Hepatocyte (in vitro differentiated cells): ENCODE data around the gene SLC2A8. TPM values are rescaled to one million over a fixed set of nuclear protein-coding genes. Genes with fewer than 3 reads are reported as not detected.

Source experiments
- DNase-seq: peaks from one replicate; pipeline ENCODE4 v3.0.0-alpha.2; 2016; ENCODE audit warnings: low spot score
- H2AFZ ChIP-seq: fragments of 200-600 bp; sonication (generic); 2 replicates; pipeline ENCODE4 v1.6.0; 2016; ENCODE audit warnings: antibody characterized with exemption, mild to moderate bottlenecking
- H3K27ac ChIP-seq: fragments of 200-600 bp; sonication (generic); 2 replicates; pipeline ENCODE4 v1.5.1; 2016; ENCODE audit warnings: mild to moderate bottlenecking
- H3K27me3 ChIP-seq: fragments of 200-600 bp; sonication (generic); 2 replicates; pipeline ENCODE4 v1.6.1; 2016
- H3K36me3 ChIP-seq: fragments of 200-600 bp; sonication (generic); replicated peaks from 2 replicates; pipeline ENCODE4 v1.5.1; 2016; ENCODE audit warnings: low read depth; ENCODE audit not compliant: insufficient read depth
- H3K4me1 ChIP-seq: fragments of 200-600 bp; sonication (generic); 2 replicates; pipeline ENCODE4 v1.5.1; 2016; ENCODE audit warnings: mild to moderate bottlenecking, moderate library complexity; ENCODE audit not compliant: insufficient read depth
- H3K4me2 ChIP-seq: fragments of 200-600 bp; sonication (generic); 2 replicates; pipeline ENCODE4 v1.6.0; 2016
- H3K4me3 ChIP-seq: fragments of 200-600 bp; sonication (generic); 2 replicates; pipeline ENCODE4 v1.5.1; 2016; ENCODE audit warnings: mild to moderate bottlenecking
- H3K79me2 ChIP-seq: fragments of 200-600 bp; sonication (generic); 2 replicates; pipeline ENCODE4 v1.6.0; 2017; ENCODE audit warnings: mild to moderate bottlenecking
- H3K9me2 ChIP-seq: fragments of 200-600 bp; sonication (generic); replicated peaks from 2 replicates; pipeline ENCODE4 v1.6.0; 2017; ENCODE audit warnings: mild to moderate bottlenecking; ENCODE audit not compliant: insufficient read depth
- H3K9me3 ChIP-seq: fragments of 200-600 bp; sonication (generic); 2 replicates; pipeline ENCODE4 v1.5.1; 2016; ENCODE audit warnings: low read depth, mild to moderate bottlenecking
- H4K20me1 ChIP-seq: fragments of 200-600 bp; sonication (generic); 2 replicates; pipeline ENCODE4 v1.6.0; 2016; ENCODE audit warnings: mild to moderate bottlenecking; ENCODE audit not compliant: insufficient read depth, poor library complexity, severe bottlenecking
- CTCF ChIP-seq: fragments of 200-600 bp; sonication (generic); IDR thresholded peaks from 2 replicates; pipeline ENCODE4 v1.5.1; 2016; ENCODE audit warnings: antibody characterized with exemption, mild to moderate bottlenecking; ENCODE audit not compliant: poor library complexity
- EZH2 ChIP-seq: fragments of 200-600 bp; sonication (generic); IDR thresholded peaks from 2 replicates; pipeline ENCODE4 v1.6.1; 2016; ENCODE audit warnings: antibody characterized with exemption, mild to moderate bottlenecking, borderline replicate concordance
- EZH2phosphoT487 ChIP-seq: fragments of 200-600 bp; sonication (generic); IDR thresholded peaks from one replicate; pipeline ENCODE4 v1.6.1; 2018; ENCODE audit warnings: antibody characterized with exemption, mild to moderate bottlenecking, low read depth, moderate library complexity; ENCODE audit not compliant: unreplicated experiment, severe bottlenecking
- WGBS: methylation state at CpG from one replicate; pipeline ENCODE4 v1.1.6; 2016; ENCODE audit warnings: low lambda C conversion rate; ENCODE audit errors: missing lambda C conversion rate; 5-methylcytosine and 5-hydroxymethylcytosine counted together
- polyA plus RNA-seq: library from polyadenylated mRNA; unstranded; fragments of >200 nt; fragmentation: Nextera tagmentation; extraction: Ambion mirVana; gene quantifications from 2 replicates; pipeline ENCODE4 v1.2.1, GENCODE V29; 2016
- total RNA-seq: library from RNA; depleted of rRNA; stranded (reverse); fragments of >200 nt; gene quantifications from 2 replicates; pipeline ENCODE4 v1.2.3, GENCODE V29; 2014

The SLC2A8 gene
- total and polyA plus RNA-seq, 2 experiments from 2014 or later = 91.7 to 145 TPM

DNA sequence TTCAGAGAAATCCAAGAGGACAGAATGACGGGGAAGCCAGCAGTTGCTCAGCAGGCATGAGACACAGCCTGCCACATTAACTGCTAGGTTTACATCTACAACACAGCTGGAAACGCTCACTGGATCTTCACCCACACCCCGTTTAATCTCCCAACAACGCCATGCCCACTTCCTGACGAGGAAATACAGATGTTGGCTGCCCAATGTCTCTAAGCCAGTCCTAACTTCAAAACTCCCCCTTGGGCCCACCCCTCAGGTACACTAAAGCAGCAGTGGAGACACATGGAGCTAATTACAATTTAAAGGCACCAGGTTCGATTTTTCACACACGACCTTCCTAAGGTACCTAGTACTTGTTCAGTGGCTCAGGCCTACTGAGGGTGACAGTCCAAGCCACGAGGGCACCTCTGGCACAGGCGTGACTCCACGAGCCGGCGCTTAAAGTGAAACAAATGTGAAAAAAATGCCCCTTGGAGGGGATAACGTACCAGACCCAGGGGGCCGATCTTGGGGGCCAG lies 53.3 kb downstream of the SLC2A8 start:
- H3K4me2 ChIP-seq = peak overlapping the region; percentile 96
- H4K20me1 ChIP-seq = peaks cover 34% of the 10 kb centered on the region
- DNase-seq = peak; percentile 60
- H3K9me2 ChIP-seq = no peaks in the 10 kb centered on the region
- peak overlapping the region; percentile 97 for H3K27ac ChIP-seq
- 2% methylated on average over 14 of the region's 14 CpGs for WGBS
- no peaks in the 10 kb centered on the region for H3K27me3 ChIP-seq
- peaks cover 32% of the 10 kb centered on the region for H3K79me2 ChIP-seq
- H3K9me3 ChIP-seq = no peaks in the 10 kb centered on the region
- peak overlapping the region; percentile 97 for H3K4me3 ChIP-seq
- H2AFZ ChIP-seq = no peak overlapping the region
- peaks cover 22% of the 10 kb centered on the region for H3K4me1 ChIP-seq
- no peaks in the 10 kb centered on the region for H3K36me3 ChIP-seq
- TF ChIP-seq EZH2 = no peak
- TF ChIP-seq EZH2phosphoT487 = no peak
- TF ChIP-seq CTCF = no peak

DNA sequence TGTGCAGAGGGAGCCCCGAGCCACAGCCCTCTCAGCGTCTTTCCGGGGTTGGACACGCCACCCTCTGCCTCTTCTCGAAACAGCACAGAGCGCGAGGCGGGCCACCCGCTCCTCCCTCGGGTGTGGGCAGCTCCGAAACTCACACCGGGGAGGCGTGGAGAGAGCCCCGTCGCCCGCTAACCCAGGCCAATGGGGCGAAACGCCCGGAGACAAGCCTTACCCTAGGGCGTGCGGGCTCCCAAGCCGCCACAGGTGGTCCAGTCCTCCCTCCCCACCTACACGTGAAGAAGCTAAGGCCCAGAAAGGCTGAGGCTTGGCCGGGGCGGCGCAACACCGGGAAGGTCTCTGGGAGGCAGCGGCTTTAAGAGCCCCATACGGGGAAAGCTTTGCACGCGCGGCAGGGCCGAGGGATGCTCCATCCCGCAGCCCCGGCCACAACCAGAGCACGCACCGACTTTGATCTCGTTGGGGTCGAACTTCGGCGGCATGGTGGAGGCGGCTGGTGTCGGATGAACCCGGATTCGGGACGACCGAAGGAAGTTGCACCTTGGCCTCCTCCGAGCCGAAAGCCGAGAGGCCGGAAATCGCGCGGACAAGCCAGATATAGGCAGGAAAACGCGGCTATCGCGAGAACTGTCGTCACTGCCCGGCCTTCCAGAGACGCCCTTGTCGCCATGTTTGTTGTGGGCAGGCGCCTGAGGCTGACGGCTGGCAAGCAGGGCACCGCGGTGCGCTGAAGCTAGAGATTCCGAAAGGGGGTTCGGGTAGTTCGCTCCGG lies 54.0 kb downstream of the SLC2A8 start, which contains the start of the genes LRSAM1 and RPL12:
TSS of gene LRSAM1 (plus strand) at position 681 of the 778 bp plus-strand sequence. CDS start 3,018 bp downstream, outside the sequence.
TSS of gene RPL12 (minus strand) at position 577 of the 778 bp plus-strand sequence. CDS start at position 488, 89 bp downstream.
- H3K9me3 ChIP-seq = no peaks in the 10 kb centered on the region
- H3K36me3 ChIP-seq = no peaks in the 10 kb centered on the region
- no peaks in the 10 kb centered on the region for H3K9me2 ChIP-seq
- peaks cover 22% of the 10 kb centered on the region for H3K4me1 ChIP-seq
- no peaks in the 10 kb centered on the region for H3K27me3 ChIP-seq
- H3K27ac ChIP-seq = peak within 1 kb of the TSS; percentile 97
- H2AFZ ChIP-seq = peak within 1 kb of the TSS; percentile 99
- WGBS = under 1% methylated on average over 68 of the region's 71 CpGs
- DNase-seq = peak; percentile 98
- peak within 1 kb of the TSS; percentile 96 for H3K4me2 ChIP-seq
- peak within 1 kb of the TSS; percentile 97 for H3K4me3 ChIP-seq
- peaks cover 32% of the 10 kb centered on the region for H3K79me2 ChIP-seq
- H4K20me1 ChIP-seq = peaks cover 34% of the 10 kb centered on the region
- no peak for TF ChIP-seq EZH2phosphoT487
- TF ChIP-seq CTCF = peak; percentile 2

GRCh38 chr9:127451608-127451857 lies 54.6 kb downstream of the SLC2A8 start:
- Histone ChIP-seq H3K79me2 (peaks cover 32% of the 10 kb centered on the region), H3K4me2 (peak overlapping the region; percentile 93), H3K27me3 (no peaks in the 10 kb centered on the region), H3K4me1 (peaks cover 22% of the 10 kb centered on the region), H3K9me2 (no peaks in the 10 kb centered on the region), H3K36me3 (no peaks in the 10 kb centered on the region), H3K27ac (peak overlapping the region; percentile 97), H4K20me1 (peaks cover 34% of the 10 kb centered on the region), H3K9me3 (no peaks in the 10 kb centered on the region), H2AFZ (peak overlapping the region; percentile 99), H3K4me3 (peak overlapping the region; percentile 86)
- 0% methylated on average over 4 of the region's 14 CpGs for WGBS
- DNase-seq = no peak
- TF ChIP-seq EZH2 (no peak), EZH2phosphoT487 (no peak), CTCF (no peak)
